Mesenchymal stem cell (in vitro differentiated cells and primary cell): ENCODE data around the gene MCCC1.
A peak's percentile ranks its signal among the peaks of the same experiment; 100 is the strongest.

Source experiments
- DNase-seq: peaks from one replicate; pipeline ENCODE4 v3.0.0-alpha.2; 2013
- H2AFZ ChIP-seq: one replicate; pipeline ENCODE4 v1.6.1; 2013; ENCODE audit warnings: low read depth, mild to moderate bottlenecking, control low read depth, inconsistent platforms, low read length, moderate library complexity
- H2AK5ac ChIP-seq: 2 replicates; pipeline ENCODE4 v1.6.1; 2013; ENCODE audit warnings: low read length, moderate library complexity, mild to moderate bottlenecking, inconsistent platforms; ENCODE audit not compliant: severe bottlenecking
- H2BK120ac ChIP-seq: one replicate; pipeline ENCODE4 v1.6.1; 2013; ENCODE audit warnings: low read depth, mild to moderate bottlenecking, inconsistent platforms, low read length, moderate library complexity
- H2BK12ac ChIP-seq, 2 experiments: one replicate each; pipeline ENCODE4 v1.6.1; 2013; ENCODE audit warnings: inconsistent platforms in 2 of 2, low read length in 2 of 2, mild to moderate bottlenecking in 2 of 2, moderate library complexity in 2 of 2, control low read depth in 1 of 2
- H2BK15ac ChIP-seq: one replicate; pipeline ENCODE4 v1.6.1; 2013; ENCODE audit warnings: mild to moderate bottlenecking, low read depth, inconsistent platforms; ENCODE audit not compliant: poor library complexity, severe bottlenecking
- H2BK5ac ChIP-seq: 2 replicates; pipeline ENCODE4 v1.6.1; 2013; ENCODE audit warnings: low read depth, mild to moderate bottlenecking, low read length, control low read depth, inconsistent platforms; ENCODE audit not compliant: poor library complexity, severe bottlenecking
- H3K14ac ChIP-seq, 2 experiments: one replicate each; pipeline ENCODE4 v1.6.1; 2013; ENCODE audit warnings: inconsistent platforms in 2 of 2, low read length in 2 of 2, control low read depth in 1 of 2, mild to moderate bottlenecking in 1 of 2, moderate library complexity in 1 of 2
- H3K18ac ChIP-seq, 2 experiments: one replicate each; pipeline ENCODE4 v1.6.1; 2013; ENCODE audit warnings: inconsistent platforms in 2 of 2, low read length in 2 of 2, control low read depth in 1 of 2, low read depth in 1 of 2, mild to moderate bottlenecking in 1 of 2
- H3K23ac ChIP-seq, 2 experiments: one replicate each; pipeline ENCODE4 v1.6.1; 2013; ENCODE audit warnings: inconsistent platforms in 2 of 2, low read length in 2 of 2, mild to moderate bottlenecking in 2 of 2, moderate library complexity in 2 of 2, control low read depth in 1 of 2
- H3K27ac ChIP-seq: 2 replicates; pipeline ENCODE4 v1.5.1; 2013; ENCODE audit warnings: mild to moderate bottlenecking, moderate library complexity, low read length, control low read depth, inconsistent platforms; ENCODE audit not compliant: poor library complexity, severe bottlenecking
- H3K27me3 ChIP-seq, 2 experiments: 2 replicates each; pipeline versions ENCODE4 v1.6.1 to v1.7.0; 2013; ENCODE audit warnings: low read length in 2 of 2, mild to moderate bottlenecking in 2 of 2, moderate library complexity in 2 of 2, control low read depth in 1 of 2, inconsistent platforms in 1 of 2; ENCODE audit not compliant: control insufficient read depth in 1 of 2, insufficient read depth in 1 of 2
- H3K36me3 ChIP-seq, 2 experiments: 2 replicates each; pipeline versions ENCODE4 v1.6.1 to v1.7.0; 2013; ENCODE audit warnings: low read length in 2 of 2, control low read depth in 1 of 2, inconsistent platforms in 1 of 2, low read depth in 1 of 2, mild to moderate bottlenecking in 1 of 2; ENCODE audit not compliant: insufficient read depth in 2 of 2, control insufficient read depth in 1 of 2
- H3K4ac ChIP-seq, 2 experiments: one replicate each; pipeline ENCODE4 v1.6.1; 2013; ENCODE audit warnings: inconsistent platforms in 2 of 2, low read length in 2 of 2, mild to moderate bottlenecking in 2 of 2, moderate library complexity in 2 of 2, control low read depth in 1 of 2, low read depth in 1 of 2
- H3K4me1 ChIP-seq: 2 replicates; pipeline ENCODE4 v1.6.1; 2013; ENCODE audit warnings: low read depth, low read length, control low read depth; ENCODE audit not compliant: control insufficient read depth, insufficient read depth
- H3K4me2 ChIP-seq: 2 replicates; pipeline ENCODE4 v1.6.1; 2013; ENCODE audit warnings: low read length, mild to moderate bottlenecking, inconsistent platforms; ENCODE audit not compliant: poor library complexity, severe bottlenecking
- H3K4me3 ChIP-seq, 2 experiments: 2 replicates each; pipeline versions ENCODE4 v1.5.1 to v1.7.0; 2013; ENCODE audit warnings: low read length in 2 of 2, mild to moderate bottlenecking in 2 of 2, control low read depth in 1 of 2, low read depth in 1 of 2; ENCODE audit not compliant: insufficient read depth in 1 of 2
- H3K79me1 ChIP-seq: replicated peaks from 2 replicates; pipeline ENCODE4 v1.6.1; 2013; ENCODE audit warnings: mild to moderate bottlenecking, control low read depth, low read length, inconsistent platforms; ENCODE audit not compliant: poor library complexity, severe bottlenecking
- H3K9ac ChIP-seq: 2 replicates; pipeline ENCODE4 v1.7.0; 2013; ENCODE audit warnings: mild to moderate bottlenecking, low read length, moderate library complexity
- H3K9me3 ChIP-seq: 2 replicates; pipeline ENCODE4 v1.7.0; 2013; ENCODE audit warnings: mild to moderate bottlenecking, low read length; ENCODE audit not compliant: control insufficient read depth
- H4K8ac ChIP-seq: one replicate; pipeline ENCODE4 v1.6.1; 2013; ENCODE audit warnings: inconsistent platforms, mild to moderate bottlenecking, low read length, moderate library complexity
- H4K91ac ChIP-seq: one replicate; pipeline ENCODE4 v1.6.1; 2013; ENCODE audit warnings: mild to moderate bottlenecking, low read length, inconsistent platforms
- WGBS: methylation state at CpG from one replicate; pipeline ENCODE4 v1.1.7; 2013; ENCODE audit warnings: mixed read lengths; 5-methylcytosine and 5-hydroxymethylcytosine counted together

Gene MCCC1

DNA sequence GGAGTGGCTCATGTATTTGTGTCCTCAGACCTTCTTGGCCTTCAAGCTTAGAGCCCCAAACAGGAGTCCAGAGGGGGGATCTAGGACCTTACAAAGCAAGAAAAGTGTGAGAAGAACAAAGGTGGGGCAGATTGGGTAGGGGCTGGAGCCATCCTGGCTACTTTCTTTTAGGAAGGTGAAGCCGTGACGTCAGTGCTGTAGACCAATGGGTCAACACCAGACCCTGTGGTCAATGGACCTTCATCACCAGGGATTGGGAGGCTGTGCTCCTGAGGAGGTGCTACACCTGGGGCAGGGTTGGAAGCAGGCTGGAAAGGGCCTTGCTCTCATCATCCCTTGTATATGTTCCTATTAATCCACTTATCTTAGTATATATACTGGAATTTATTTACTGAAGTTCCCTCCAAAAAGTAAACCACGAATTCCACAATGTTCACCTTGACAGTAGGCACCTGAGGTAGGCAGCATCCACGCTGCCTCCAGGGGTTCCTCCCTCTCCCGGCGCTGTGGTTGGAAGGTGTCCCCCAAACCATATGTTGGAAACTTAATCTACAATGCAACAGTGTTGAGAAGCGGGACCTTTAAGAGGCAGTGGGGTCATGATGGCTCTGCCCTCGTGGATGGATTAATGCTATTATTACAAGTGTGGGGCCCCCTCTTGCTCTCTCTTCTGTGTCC, 21.4 kb upstream of the MCCC1 start:
- H3K27me3 ChIP-seq = peaks cover 23 to 35% of the 10 kb centered on the region in 2 experiments

DNA sequence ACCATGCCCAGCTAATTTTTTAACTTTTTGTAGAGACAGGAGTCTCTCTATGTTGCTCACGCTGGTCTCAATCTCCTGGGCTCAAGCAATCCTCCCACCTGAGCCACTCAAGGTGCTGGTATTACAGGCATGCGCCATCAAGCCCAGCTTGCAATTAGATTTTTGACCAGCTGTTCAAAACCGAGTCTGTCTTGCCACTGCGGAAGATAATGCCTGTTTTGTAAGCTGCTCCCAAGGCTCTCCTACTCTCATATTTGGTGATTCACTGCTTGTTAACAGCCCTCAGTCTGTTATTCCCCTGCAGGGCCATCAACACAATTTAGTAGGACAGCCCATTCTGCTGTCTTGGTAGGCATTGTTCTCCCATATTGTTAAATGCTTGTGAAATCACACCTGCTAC, 17.8 kb upstream of the MCCC1 start:
- no peak for DNase-seq
- H3K4ac ChIP-seq = no peak overlapping the region
- H2BK15ac ChIP-seq = no peak overlapping the region
- H3K23ac ChIP-seq = no peak overlapping the region
- no peaks in the 10 kb centered on the region for H3K36me3 ChIP-seq
- H2BK12ac ChIP-seq = no peak overlapping the region
- H3K4me1 ChIP-seq = peaks cover 6% of the 10 kb centered on the region
- H2AK5ac ChIP-seq = no peak overlapping the region
- H2BK120ac ChIP-seq = no peak overlapping the region
- H3K4me2 ChIP-seq = no peak overlapping the region
- no peak overlapping the region for H4K8ac ChIP-seq
- H4K91ac ChIP-seq = no peak overlapping the region
- no peak overlapping the region for H3K4me3 ChIP-seq
- H3K9me3 ChIP-seq = peaks cover 3% of the 10 kb centered on the region
- H3K18ac ChIP-seq = no peak overlapping the region
- no peaks in the 10 kb centered on the region for H3K79me1 ChIP-seq
- H3K14ac ChIP-seq = no peak overlapping the region
- no peak overlapping the region for H2AFZ ChIP-seq
- peaks cover 37 to 53% of the 10 kb centered on the region in 2 experiments for H3K27me3 ChIP-seq
- H3K27ac ChIP-seq = no peak overlapping the region
- H3K9ac ChIP-seq = no peak overlapping the region
- 75% methylated on average over 4 of the region's 4 CpGs for WGBS
- H2BK5ac ChIP-seq = no peak overlapping the region

More for the DNA sequence above, 21.4 kb upstream of the MCCC1 start:
- Histone ChIP-seq H3K4me1 (peaks cover 6% of the 10 kb centered on the region), H3K27ac (no peak overlapping the region), H3K4ac (no peak overlapping the region), H2BK12ac (no peak overlapping the region), H4K91ac (no peak overlapping the region), H3K4me2 (no peak overlapping the region), H3K4me3 (no peak overlapping the region), H3K79me1 (no peaks in the 10 kb centered on the region), H3K9ac (no peak overlapping the region), H2BK15ac (no peak overlapping the region), H3K18ac (no peak overlapping the region), H3K23ac (no peak overlapping the region), H2BK5ac (no peak overlapping the region), H3K14ac (no peak overlapping the region), H3K36me3 (no peaks in the 10 kb centered on the region), H2AK5ac (no peak overlapping the region), H4K8ac (no peak overlapping the region), H3K9me3 (no peaks in the 10 kb centered on the region), H2BK120ac (no peak overlapping the region), H2AFZ (no peak overlapping the region)
- no peak for DNase-seq
- 67% methylated on average over 8 of the region's 8 CpGs for WGBS

DNA sequence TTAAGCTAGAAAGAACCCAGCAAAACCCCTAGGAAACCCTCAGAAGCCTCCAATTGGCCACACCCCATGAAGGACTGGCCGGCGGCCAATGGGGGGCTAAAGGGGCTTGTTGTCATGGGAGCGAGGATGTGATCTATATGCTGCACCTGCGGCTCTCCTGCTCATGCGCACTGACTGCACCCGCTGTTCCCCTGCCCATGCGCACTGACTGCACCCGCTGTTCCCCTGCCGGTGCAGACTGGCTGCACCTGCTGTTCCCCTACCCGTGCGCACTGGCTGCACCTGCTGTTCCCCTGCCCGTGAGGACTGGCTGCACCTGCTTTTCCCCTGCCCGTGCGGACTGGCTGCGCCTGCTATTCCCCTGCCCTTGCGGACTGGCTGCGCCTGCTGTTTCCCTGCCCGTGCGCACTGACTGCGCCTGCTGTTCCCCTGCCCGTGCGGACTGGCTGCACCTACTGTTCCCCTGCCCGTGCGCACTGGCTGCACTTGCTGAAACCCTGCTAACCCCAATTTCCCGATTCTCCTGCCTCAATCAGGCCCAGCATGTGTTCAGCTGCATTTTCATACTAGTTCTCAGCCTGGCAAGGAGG, 16.8 kb upstream of the MCCC1 start:
- H3K4ac ChIP-seq = no peak overlapping the region
- H3K23ac ChIP-seq = no peak overlapping the region
- no peak overlapping the region for H4K8ac ChIP-seq
- H3K79me1 ChIP-seq = no peaks in the 10 kb centered on the region
- peaks cover 3% of the 10 kb centered on the region for H3K9me3 ChIP-seq
- no peak for DNase-seq
- H4K91ac ChIP-seq = peak overlapping the region; percentile 50
- H2BK15ac ChIP-seq = no peak overlapping the region
- peak overlapping the region; percentile 45 for H3K4me2 ChIP-seq
- H2BK120ac ChIP-seq = no peak overlapping the region
- H2BK12ac ChIP-seq = no peak overlapping the region
- H2AFZ ChIP-seq = no peak overlapping the region
- no peak overlapping the region for H2AK5ac ChIP-seq
- no peak overlapping the region for H3K18ac ChIP-seq
- peaks cover 37 to 53% of the 10 kb centered on the region in 2 experiments for H3K27me3 ChIP-seq
- peak overlapping the region in 1 of 2 experiments; percentile 32 for H3K4me3 ChIP-seq
- no peak overlapping the region for H3K9ac ChIP-seq
- peaks cover 6% of the 10 kb centered on the region for H3K4me1 ChIP-seq
- no peaks in the 10 kb centered on the region for H3K36me3 ChIP-seq
- H2BK5ac ChIP-seq = no peak overlapping the region
- H3K14ac ChIP-seq = peak overlapping the region in 1 of 2 experiments; percentile 13
- H3K27ac ChIP-seq = no peak overlapping the region
- 7% methylated on average over 24 of the region's 25 CpGs for WGBS

DNA sequence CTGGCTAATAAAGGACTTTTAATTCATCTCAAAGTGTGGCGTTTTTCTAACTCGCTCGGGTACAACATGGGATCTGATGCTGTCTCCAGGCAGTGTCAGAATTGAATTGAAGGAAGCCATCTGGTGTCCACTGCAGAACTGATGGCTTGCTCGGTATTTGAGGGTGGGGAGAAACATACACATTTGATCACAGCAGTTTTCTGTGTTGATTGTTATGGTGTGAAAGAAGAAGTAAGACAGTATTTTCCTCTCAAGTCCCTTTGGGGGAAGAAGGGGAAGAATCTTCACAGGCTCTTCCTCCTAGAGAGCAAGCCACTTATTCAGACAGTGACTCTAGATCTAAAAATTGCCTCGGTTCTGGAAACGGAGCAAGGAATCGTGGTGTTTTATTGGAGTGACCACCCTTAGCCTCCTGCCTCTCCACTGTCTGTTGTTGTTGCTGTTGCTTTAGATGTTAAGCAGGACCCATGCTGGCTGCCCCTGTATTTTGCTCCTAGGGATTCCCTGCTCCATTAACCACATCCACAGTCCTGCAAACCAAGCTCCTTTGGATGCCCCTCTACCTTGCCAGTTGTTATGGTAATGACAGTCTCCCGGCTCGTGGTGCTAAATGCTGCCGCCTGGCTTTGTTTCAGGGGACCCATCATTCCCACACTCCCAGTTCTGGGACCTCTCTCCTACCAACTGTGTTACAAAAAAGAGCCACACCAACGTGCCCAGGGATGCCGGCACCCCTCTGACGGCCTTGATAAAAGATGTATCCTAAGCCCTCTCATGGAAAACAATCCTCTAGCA, 15.3 kb upstream of the MCCC1 start:
- Histone ChIP-seq H3K9ac (no peak overlapping the region), H2BK12ac (no peak overlapping the region), H3K4me3 (no peak overlapping the region), H3K79me1 (no peaks in the 10 kb centered on the region), H3K14ac (no peak overlapping the region), H3K23ac (no peak overlapping the region), H3K18ac (no peak overlapping the region), H2AFZ (no peak overlapping the region), H3K4me2 (no peak overlapping the region), H3K9me3 (peaks cover 3% of the 10 kb centered on the region), H4K91ac (no peak overlapping the region), H2AK5ac (no peak overlapping the region), H3K4ac (no peak overlapping the region), H2BK120ac (no peak overlapping the region), H3K36me3 (no peaks in the 10 kb centered on the region), H2BK15ac (no peak overlapping the region), H4K8ac (no peak overlapping the region), H3K27me3 (peaks cover 37 to 45% of the 10 kb centered on the region in 2 experiments), H3K4me1 (peaks cover 6% of the 10 kb centered on the region), H2BK5ac (no peak overlapping the region), H3K27ac (no peak overlapping the region)
- WGBS = 54% methylated on average over 12 of the region's 13 CpGs
- no peak for DNase-seq
